ENCODE data around the gene SDHAF3.
"Not testable (repeated sequence)": the region's sequence is repeated elsewhere in the genome, so short reads cannot be mapped to it uniquely, and the experiment has no call there.

SDHAF3 gene

DNA sequence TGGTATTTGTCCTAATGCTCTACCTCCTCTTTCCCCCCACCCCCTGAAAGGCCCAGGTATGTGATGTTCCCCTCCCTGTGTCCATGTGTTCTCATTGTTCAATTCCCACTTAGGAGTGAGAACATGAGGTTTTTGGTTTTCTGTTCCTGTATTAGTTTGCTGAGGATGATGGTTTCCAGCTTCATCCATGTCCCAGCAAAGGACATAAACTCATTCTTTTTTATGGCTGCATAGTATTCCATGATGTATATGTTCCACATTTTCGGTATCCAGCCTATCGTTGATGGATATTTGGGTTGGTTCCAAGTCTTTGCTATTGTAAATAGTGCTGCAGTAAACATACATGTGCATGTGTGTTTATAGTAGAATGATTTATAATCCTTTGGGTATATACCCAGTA lies 5.6 kb downstream of the SDHAF3 start:
- DNase-seq (ENCODE audit: low spot score) = not testable (repeated sequence)

DNA sequence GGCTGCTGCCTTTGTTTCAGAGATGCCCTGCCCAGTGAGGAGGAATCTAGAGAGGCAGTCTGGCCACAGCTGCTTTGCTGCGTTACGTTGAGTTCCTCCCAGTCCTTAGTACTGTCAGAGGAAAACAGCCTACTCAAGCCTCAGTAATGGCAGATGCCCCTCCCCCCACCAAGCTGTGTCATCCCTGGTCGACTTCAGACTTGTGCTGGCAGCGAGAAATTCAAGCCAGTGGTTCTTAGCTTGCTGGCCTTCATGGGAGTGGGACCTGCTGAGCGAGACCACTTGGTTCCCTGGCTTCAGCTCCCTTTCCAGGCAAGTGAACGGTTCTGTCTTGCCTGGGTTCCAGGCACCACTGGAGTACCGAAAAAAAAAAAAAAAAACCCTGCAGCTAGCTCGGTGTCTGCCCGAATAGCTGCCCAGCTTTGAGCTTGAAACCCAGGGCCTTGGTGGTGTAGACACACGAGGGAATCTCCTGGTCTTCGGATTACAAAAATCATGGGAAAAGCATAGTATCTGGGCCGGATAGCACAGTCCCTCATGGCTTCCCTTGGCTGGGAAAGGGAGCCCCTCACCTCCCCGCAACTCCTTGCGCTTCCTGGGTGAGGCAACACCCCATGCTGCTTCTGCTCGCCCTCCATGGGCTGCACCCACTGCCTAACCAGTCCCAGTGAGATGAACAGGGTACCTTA lies 9.1 kb downstream of the SDHAF3 start:
- no peak for DNase-seq (ENCODE audit: low spot score)

GRCh38 chr7:97128736-97129135 lies 11.2 kb downstream of the SDHAF3 start:
- no peak for DNase-seq (ENCODE audit: low spot score)

- DNase-seq (ENCODE audit: low spot score) = no peak
Observed at GRCh38 chr7:97130417-97131139, 13.1 kb downstream of the SDHAF3 start.

GRCh38 chr7:97133159-97133558 lies 15.7 kb downstream of the SDHAF3 start:
- no peak for DNase-seq (ENCODE audit: low spot score)

- DNase-seq (ENCODE audit: low spot score) = no peak
Observed at GRCh38 chr7:97138830-97139229, 21.3 kb downstream of the SDHAF3 start.

GRCh38 chr7:97145068-97145467 lies 27.6 kb downstream of the SDHAF3 start:
- no peak for DNase-seq (ENCODE audit: low spot score)

GRCh38 chr7:97149843-97150242 lies 32.3 kb downstream of the SDHAF3 start:
- no peak for DNase-seq (ENCODE audit: low spot score)

- DNase-seq (ENCODE audit: low spot score) = no peak
Observed at GRCh38 chr7:97155897-97156418, 38.5 kb downstream of the SDHAF3 start.

- not testable (repeated sequence) for DNase-seq (ENCODE audit: low spot score)
Observed at GRCh38 chr7:97159984-97160383, 42.5 kb downstream of the SDHAF3 start.

- not testable (repeated sequence) for DNase-seq (ENCODE audit: low spot score)
Observed at GRCh38 chr7:97161609-97162008, 44.1 kb downstream of the SDHAF3 start.

- no peak for DNase-seq (ENCODE audit: low spot score)
Observed at GRCh38 chr7:97166308-97166707, 48.8 kb downstream of the SDHAF3 start.

- no peak for DNase-seq (ENCODE audit: low spot score)
Observed at GRCh38 chr7:97167176-97167575, 49.7 kb downstream of the SDHAF3 start.

DNA sequence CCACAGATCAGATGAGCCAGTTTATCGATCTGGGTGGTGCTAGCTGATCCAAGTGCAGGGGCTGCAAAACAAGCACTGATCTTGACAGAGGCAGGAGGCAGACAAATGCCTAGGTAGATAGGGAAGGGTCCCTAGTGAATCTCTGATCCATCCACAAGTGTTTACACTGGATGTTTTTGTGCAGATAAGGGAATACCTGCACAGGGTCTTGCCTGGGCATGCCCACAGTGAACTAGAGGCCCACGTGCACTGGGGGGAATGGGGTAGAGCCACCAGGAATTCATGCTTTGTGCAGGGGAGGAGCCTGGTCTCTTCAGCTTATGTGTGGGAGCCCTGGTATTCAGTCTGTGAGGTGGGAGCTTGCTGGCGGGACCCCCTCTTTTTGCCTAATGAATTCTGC lies 50.3 kb downstream of the SDHAF3 start:
- DNase-seq (ENCODE audit: low spot score) = no peak

DNA sequence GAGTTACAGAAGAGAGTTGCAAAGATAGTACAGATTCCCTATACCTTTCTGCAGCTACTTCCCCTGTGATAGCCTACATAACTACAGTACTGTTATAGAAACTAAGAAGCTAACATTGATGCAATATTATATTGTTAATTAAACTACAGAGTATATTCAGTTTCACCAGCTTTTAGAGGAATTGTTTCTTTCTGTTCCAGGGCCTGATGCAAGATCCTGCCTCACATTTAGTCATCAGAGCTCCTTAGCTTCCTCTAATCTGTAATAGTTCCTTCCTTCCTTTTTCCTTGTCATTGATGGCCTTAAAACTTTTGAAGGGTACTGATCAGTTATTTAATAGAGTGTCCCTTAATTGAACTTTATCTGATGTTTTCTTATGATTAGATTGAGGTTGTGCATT lies 56.8 kb downstream of the SDHAF3 start:
- DNase-seq (ENCODE audit: low spot score) = no peak

DNA sequence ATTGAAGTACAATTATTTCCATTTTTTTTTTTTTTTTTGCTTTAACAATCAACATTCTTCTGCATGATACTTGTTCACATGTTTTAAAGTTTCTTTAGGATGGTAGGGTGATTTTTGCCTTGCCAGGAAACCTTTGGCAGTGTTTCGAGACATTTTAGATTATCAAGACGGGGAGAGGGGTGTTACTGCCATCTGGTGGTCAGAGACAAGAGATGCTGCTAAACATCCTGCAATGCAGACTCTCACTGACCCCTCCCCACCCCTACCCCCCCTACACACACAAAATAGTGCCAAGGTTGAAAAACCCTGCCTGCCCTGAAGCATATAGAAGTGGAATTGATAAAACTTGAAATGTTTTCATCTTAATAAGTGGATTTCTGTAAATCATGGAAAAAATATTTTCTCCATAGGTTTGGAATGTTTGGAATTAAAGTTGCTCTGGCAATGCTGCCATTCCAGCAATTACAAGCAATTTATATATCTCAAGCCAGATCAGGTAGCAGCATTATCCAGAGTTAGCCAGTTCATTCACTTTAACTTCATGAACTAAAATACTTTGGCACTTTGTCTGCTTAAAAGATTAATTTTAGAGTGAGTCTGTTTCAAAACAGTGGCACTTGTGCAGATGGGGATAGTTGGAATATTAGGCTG lies 62.1 kb downstream of the SDHAF3 start:
- DNase-seq (ENCODE audit: low spot score) = peak; percentile 62

GRCh38 chr7:97187067-97187466 lies 69.6 kb downstream of the SDHAF3 start:
- DNase-seq (ENCODE audit: low spot score) = no peak

GRCh38 chr7:97196174-97196573 lies 78.7 kb downstream of the SDHAF3 start:
- DNase-seq (ENCODE audit: low spot score) = not testable (repeated sequence)

GRCh38 chr7:97198596-97198995 lies 81.1 kb downstream of the SDHAF3 start:
- no peak for DNase-seq (ENCODE audit: low spot score)

DNA sequence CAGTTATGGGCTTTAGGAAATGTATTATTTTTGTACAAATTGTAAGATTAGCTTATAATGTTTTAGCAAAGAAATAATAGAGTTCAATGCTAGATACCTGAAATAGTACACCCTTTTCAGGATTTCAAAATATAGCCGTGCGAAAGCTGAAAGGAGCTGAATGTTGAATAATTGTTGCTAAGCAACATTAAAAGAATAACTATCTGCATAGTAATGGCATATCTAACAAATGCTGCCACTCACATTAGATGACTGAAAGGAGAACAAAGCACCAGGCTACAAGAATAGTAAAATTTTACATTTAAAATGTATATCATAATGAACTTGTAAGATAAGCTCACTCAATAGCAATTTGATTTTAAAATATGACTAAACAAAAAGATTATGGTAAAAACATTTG lies 82.5 kb downstream of the SDHAF3 start:
- DNase-seq (ENCODE audit: low spot score) = no peak

DNA sequence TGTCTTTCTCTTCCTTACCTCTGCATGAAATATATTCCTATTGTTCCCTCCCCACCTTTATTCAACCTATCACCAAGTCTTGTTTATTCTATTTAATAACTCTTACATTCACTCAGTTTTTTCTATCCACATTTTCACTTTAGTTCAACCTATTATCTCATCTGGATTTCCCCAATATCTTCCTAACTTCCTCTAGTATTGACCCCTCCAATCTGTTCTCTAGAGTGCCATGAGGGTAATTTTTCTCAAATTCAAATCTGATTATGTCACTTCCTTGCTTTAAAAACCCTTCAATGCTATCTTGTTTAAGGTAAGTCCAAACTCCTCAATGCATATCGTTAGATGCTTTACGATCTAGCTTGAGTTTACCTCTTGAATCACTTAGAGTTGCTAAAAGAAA lies 86.5 kb downstream of the SDHAF3 start:
- no peak for DNase-seq (ENCODE audit: low spot score)

GRCh38 chr7:97204821-97205220 lies 87.3 kb downstream of the SDHAF3 start:
- no peak for DNase-seq (ENCODE audit: low spot score)

DNA sequence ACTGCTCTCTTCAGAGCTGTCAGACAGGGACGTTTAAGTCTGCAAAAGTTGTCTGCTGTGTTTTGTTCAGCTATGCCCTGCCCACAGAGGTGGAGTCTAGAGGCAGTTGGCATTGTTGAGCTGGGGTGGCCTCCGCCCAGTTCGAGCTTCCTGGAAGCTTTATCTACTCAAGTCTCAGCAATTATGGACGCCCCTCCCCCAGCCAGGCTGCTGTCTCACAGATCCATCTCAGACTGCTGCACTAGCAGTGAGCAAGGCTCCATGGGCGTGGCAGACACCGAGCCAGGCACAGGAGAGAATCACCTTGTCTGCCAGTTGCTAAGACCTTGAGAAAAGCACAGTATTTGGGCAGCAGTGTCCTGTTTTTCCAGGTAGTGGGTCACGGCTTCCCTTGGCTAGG lies 98.1 kb downstream of the SDHAF3 start:
- DNase-seq (ENCODE audit: low spot score) = no peak

Data from germinal center (tissue), 1 donor.